Measurements from ENCODE around the gene ASAP2.

DNA sequence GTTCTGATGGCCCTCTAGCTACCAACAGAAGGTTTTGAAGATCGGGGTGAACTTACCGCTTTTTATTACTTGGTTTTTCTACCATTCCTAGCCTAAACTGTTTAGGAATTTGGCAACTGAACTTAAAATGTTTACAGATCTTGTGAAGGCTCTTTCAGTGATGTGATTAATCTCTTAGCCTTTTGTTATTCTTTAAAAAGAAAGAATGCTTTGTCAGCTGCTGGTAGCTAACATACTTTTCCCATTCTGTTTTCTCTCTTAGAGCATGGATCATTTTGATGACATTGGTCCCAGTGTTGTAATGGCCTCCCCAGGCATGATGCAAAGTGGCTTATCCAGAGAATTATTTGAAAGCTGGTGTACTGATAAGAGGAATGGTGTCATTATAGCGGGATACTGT is 234.9 kb downstream of the ASAP2 start:
- TF ChIP-seq CTCF (conservative IDR thresholded peaks at IDR 0.05; ENCODE audit: low read length) (no peak), EZH2phosphoT487 (IDR thresholded peaks at IDR 0.05; ENCODE audit: borderline replicate concordance, low read depth, low read length) (no peak)
